CD4-positive, CD25-positive, alpha-beta regulatory T cell (primary cell): ENCODE measurements around the gene KCNMA1. TPM values are rescaled to one million over a fixed set of nuclear protein-coding genes. Genes with fewer than 3 reads are reported as not detected.

Experiments
- ATAC-seq, 2 donors: fragments of 150-1000 bp; cut with Tn5 transposase; one replicate each; pipeline ENCODE4 v1.10.0; 2021; ENCODE audit warnings: low read depth in 2 of 2, moderate number of reproducible peaks in 2 of 2, moderate library complexity in 1 of 2
- DNase-seq, 3 donors: peaks; one replicate each; pipeline versions ENCODE4 v3.0.0 to v3.0.0-alpha.2; 2012 to 2022; ENCODE audit warnings: mixed read lengths in 1 of 3
- H3K27ac ChIP-seq: one replicate; pipeline ENCODE4 v1.7.0; 2013; ENCODE audit warnings: mild to moderate bottlenecking, low read length; ENCODE audit not compliant: insufficient read depth, poor library complexity, severe bottlenecking
- H3K27me3 ChIP-seq: one replicate; pipeline ENCODE4 v1.7.0; 2013; ENCODE audit warnings: low read length; ENCODE audit not compliant: control insufficient read depth, insufficient read depth
- H3K36me3 ChIP-seq: one replicate; pipeline ENCODE4 v1.7.0; 2013; ENCODE audit warnings: mild to moderate bottlenecking, low read length, moderate library complexity; ENCODE audit not compliant: control insufficient read depth, insufficient read depth
- H3K4me1 ChIP-seq: 2 replicates; pipeline ENCODE4 v1.7.0; 2013; ENCODE audit warnings: mild to moderate bottlenecking, low read length; ENCODE audit not compliant: insufficient read depth, control insufficient read depth, poor library complexity, severe bottlenecking
- H3K4me3 ChIP-seq: one replicate; pipeline ENCODE4 v1.7.0; 2013; ENCODE audit warnings: low read depth, mild to moderate bottlenecking, low read length, moderate library complexity
- H3K9me3 ChIP-seq, 2 experiments: 1 replicate in 1 of 2; 2 replicates in 1 of 2; pipeline ENCODE4 v1.7.0; 2013; ENCODE audit warnings: low read length in 2 of 2, mild to moderate bottlenecking in 1 of 2, moderate library complexity in 1 of 2; ENCODE audit not compliant: control insufficient read depth in 2 of 2
- H3K27ac Mint-ChIP-seq, 3 donors: one replicate each; pipeline ENCODE4 v1.8.0; 2020 to 2022; ENCODE audit warnings: mild to moderate bottlenecking in 3 of 3, mixed read lengths in 3 of 3, moderate library complexity in 2 of 3
- H3K27me3 Mint-ChIP-seq: one replicate; pipeline ENCODE4 v1.8.0; 2022; ENCODE audit warnings: mild to moderate bottlenecking, mixed read lengths
- H3K36me3 Mint-ChIP-seq: one replicate; pipeline ENCODE4 v1.8.0; 2020; ENCODE audit warnings: mixed read lengths
- H3K4me1 Mint-ChIP-seq, 4 donors: one replicate each; pipeline ENCODE4 v1.8.0; 2020 to 2022; ENCODE audit warnings: mixed read lengths in 4 of 4, mild to moderate bottlenecking in 1 of 4
- H3K4me3 Mint-ChIP-seq, 4 donors: one replicate each; pipeline ENCODE4 v1.8.0; 2020 to 2022; ENCODE audit warnings: mild to moderate bottlenecking in 4 of 4, mixed read lengths in 4 of 4, moderate library complexity in 3 of 4
- H3K9me3 Mint-ChIP-seq, 7 donors: one replicate each; pipeline ENCODE4 v1.8.0; 2020 to 2022; ENCODE audit warnings: mixed read lengths in 7 of 7, mild to moderate bottlenecking in 3 of 7, moderate library complexity in 2 of 7
- polyA plus RNA-seq, 4 donors: library from polyadenylated mRNA; unstranded; fragments of 300-500 nt; fragmentation: Illumina TruSeq; gene quantifications; one replicate each; pipeline ENCODE4 v1.2.3, GENCODE V29; 2021
- total RNA-seq: library from RNA; stranded (reverse); gene quantifications from one replicate; pipeline ENCODE4 v1.2.3, GENCODE V29; 2022

Gene KCNMA1
- total and polyA plus RNA-seq, 5 donors from 2014 or later, result not detected

- H3K4me1 Mint-ChIP-seq, result no peaks in the 10 kb centered on the region
- Histone ChIP-seq H3K4me3 (no peak overlapping the region), H3K4me1 (no peaks in the 10 kb centered on the region), H3K27ac (no peak overlapping the region), H3K9me3 (no peaks in the 10 kb centered on the region), H3K36me3 (no peaks in the 10 kb centered on the region), H3K27me3 (no peaks in the 10 kb centered on the region)
- no peak for DNase-seq
- no peak overlapping the region for H3K4me3 Mint-ChIP-seq
- H3K36me3 Mint-ChIP-seq, result no peaks in the 10 kb centered on the region
- ATAC-seq, result no peak
- no peak overlapping the region for H3K27ac Mint-ChIP-seq
- H3K9me3 Mint-ChIP-seq, result no peaks in the 10 kb centered on the region
- H3K27me3 Mint-ChIP-seq, result no peaks in the 10 kb centered on the region
Observed at GRCh38 chr10:77110757-77111156, 526.9 kb downstream of the KCNMA1 start.

GRCh38 chr10:77109351-77109994 lies 528.1 kb downstream of the KCNMA1 start:
- ATAC-seq, result no peak
- H3K27me3 ChIP-seq, result no peaks in the 10 kb centered on the region
- H3K27ac ChIP-seq, result no peak overlapping the region
- no peaks in the 10 kb centered on the region for H3K36me3 ChIP-seq
- Mint-ChIP-seq H3K4me3 (no peak overlapping the region), H3K27me3 (no peaks in the 10 kb centered on the region), H3K4me1 (no peaks in the 10 kb centered on the region), H3K27ac (no peak overlapping the region), H3K36me3 (no peaks in the 10 kb centered on the region), H3K9me3 (no peaks in the 10 kb centered on the region)
- no peak overlapping the region for H3K4me3 ChIP-seq
- no peaks in the 10 kb centered on the region for H3K9me3 ChIP-seq
- H3K4me1 ChIP-seq, result no peaks in the 10 kb centered on the region
- no peak for DNase-seq

- H3K9me3 Mint-ChIP-seq, result peaks cover 0 to 1% (median 0%) of the 10 kb centered on the region in 7 donors
- no peak overlapping the region for H3K27ac ChIP-seq
- H3K27ac Mint-ChIP-seq, result no peak overlapping the region
- no peaks in the 10 kb centered on the region for H3K36me3 ChIP-seq
- H3K4me1 ChIP-seq, result no peaks in the 10 kb centered on the region
- DNase-seq (no peak), ATAC-seq (no peak)
- H3K27me3 ChIP-seq, result no peaks in the 10 kb centered on the region
- H3K27me3 Mint-ChIP-seq, result no peaks in the 10 kb centered on the region
- H3K4me3 ChIP-seq, result no peak overlapping the region
- H3K9me3 ChIP-seq, result no peaks in the 10 kb centered on the region
- no peaks in the 10 kb centered on the region for H3K4me1 Mint-ChIP-seq
- H3K36me3 Mint-ChIP-seq, result no peaks in the 10 kb centered on the region
- H3K4me3 Mint-ChIP-seq, result no peak overlapping the region
Observed at GRCh38 chr10:77106676-77107075, 530.9 kb downstream of the KCNMA1 start.

- H3K4me1 ChIP-seq, result no peaks in the 10 kb centered on the region
- Mint-ChIP-seq H3K27ac (no peak overlapping the region), H3K4me1 (no peaks in the 10 kb centered on the region), H3K4me3 (no peak overlapping the region), H3K9me3 (peaks cover 0 to 1% (median 0%) of the 10 kb centered on the region in 7 donors), H3K27me3 (no peaks in the 10 kb centered on the region), H3K36me3 (no peaks in the 10 kb centered on the region)
- DNase-seq (no peak), ATAC-seq (no peak)
- no peaks in the 10 kb centered on the region for H3K9me3 ChIP-seq
- H3K27ac ChIP-seq, result no peak overlapping the region
- H3K4me3 ChIP-seq, result no peak overlapping the region
- no peaks in the 10 kb centered on the region for H3K36me3 ChIP-seq
- H3K27me3 ChIP-seq, result no peaks in the 10 kb centered on the region
Observed at GRCh38 chr10:77105761-77106221, 531.8 kb downstream of the KCNMA1 start.

GRCh38 chr10:77104459-77104980 lies 533.1 kb downstream of the KCNMA1 start:
- no peaks in the 10 kb centered on the region for H3K4me1 Mint-ChIP-seq
- no peak overlapping the region for H3K4me3 Mint-ChIP-seq
- H3K27ac Mint-ChIP-seq, result no peak overlapping the region
- no peak for ATAC-seq
- Histone ChIP-seq H3K27ac (no peak overlapping the region), H3K4me1 (no peaks in the 10 kb centered on the region), H3K4me3 (no peak overlapping the region), H3K36me3 (no peaks in the 10 kb centered on the region), H3K9me3 (no peaks in the 10 kb centered on the region), H3K27me3 (no peaks in the 10 kb centered on the region)
- peaks cover 0 to 1% (median 0%) of the 10 kb centered on the region in 7 donors for H3K9me3 Mint-ChIP-seq
- H3K36me3 Mint-ChIP-seq, result no peaks in the 10 kb centered on the region
- DNase-seq, result no peak
- H3K27me3 Mint-ChIP-seq, result no peaks in the 10 kb centered on the region

GRCh38 chr10:77103213-77103612 lies 534.4 kb downstream of the KCNMA1 start:
- Mint-ChIP-seq H3K9me3 (peaks cover 0 to 1% (median 0%) of the 10 kb centered on the region in 7 donors), H3K36me3 (no peaks in the 10 kb centered on the region), H3K4me3 (no peak overlapping the region), H3K4me1 (no peaks in the 10 kb centered on the region), H3K27ac (no peak overlapping the region), H3K27me3 (no peaks in the 10 kb centered on the region)
- H3K4me1 ChIP-seq, result no peaks in the 10 kb centered on the region
- no peaks in the 10 kb centered on the region for H3K36me3 ChIP-seq
- H3K4me3 ChIP-seq, result no peak overlapping the region
- no peak overlapping the region for H3K27ac ChIP-seq
- ATAC-seq (no peak), DNase-seq (no peak)
- no peaks in the 10 kb centered on the region for H3K9me3 ChIP-seq
- H3K27me3 ChIP-seq, result no peaks in the 10 kb centered on the region

- DNase-seq, result no peak
- no peaks in the 10 kb centered on the region for H3K4me1 ChIP-seq
- no peaks in the 10 kb centered on the region for H3K27me3 ChIP-seq
- H3K27ac Mint-ChIP-seq, result no peak overlapping the region
- H3K36me3 ChIP-seq, result no peaks in the 10 kb centered on the region
- ATAC-seq, result no peak
- H3K27me3 Mint-ChIP-seq, result no peaks in the 10 kb centered on the region
- H3K9me3 Mint-ChIP-seq, result peaks cover 0 to 1% (median 0%) of the 10 kb centered on the region in 7 donors
- no peaks in the 10 kb centered on the region for H3K36me3 Mint-ChIP-seq
- H3K4me1 Mint-ChIP-seq, result no peaks in the 10 kb centered on the region
- no peaks in the 10 kb centered on the region for H3K9me3 ChIP-seq
- no peak overlapping the region for H3K4me3 Mint-ChIP-seq
- no peak overlapping the region for H3K27ac ChIP-seq
- no peak overlapping the region for H3K4me3 ChIP-seq
Observed at GRCh38 chr10:77101341-77101740, 536.3 kb downstream of the KCNMA1 start.

- H3K36me3 ChIP-seq, result no peaks in the 10 kb centered on the region
- Mint-ChIP-seq H3K9me3 (peaks cover 0 to 2% (median 0%) of the 10 kb centered on the region in 7 donors), H3K27me3 (no peaks in the 10 kb centered on the region), H3K4me3 (no peak overlapping the region), H3K27ac (no peak overlapping the region), H3K4me1 (no peaks in the 10 kb centered on the region), H3K36me3 (no peaks in the 10 kb centered on the region)
- DNase-seq (no peak), ATAC-seq (no peak)
- H3K4me1 ChIP-seq, result no peaks in the 10 kb centered on the region
- no peaks in the 10 kb centered on the region for H3K27me3 ChIP-seq
- H3K4me3 ChIP-seq, result no peak overlapping the region
- H3K9me3 ChIP-seq, result no peaks in the 10 kb centered on the region
- no peak overlapping the region for H3K27ac ChIP-seq
Observed at GRCh38 chr10:77099136-77099535, 538.5 kb downstream of the KCNMA1 start.
